Astrocyte (in vitro differentiated cells and primary cell): ENCODE data around the gene GRB7. TPM values are rescaled to one million over a fixed set of nuclear protein-coding genes. Genes with fewer than 3 reads are reported as not detected.

Experiments
- DNase-seq: peaks from one replicate; pipeline ENCODE4 v3.0.0-alpha.2; 2010; ENCODE audit warnings: low read depth
- FAIRE-seq: peaks from 2 replicates; lab custom pipeline; 2011; peaks lifted over from hg19 to GRCh38; lab: Jason Lieb, UNC
- H2AFZ ChIP-seq: 2 replicates; pipeline ENCODE4 v1.6.0; 2012; ENCODE audit warnings: low read depth, low read length, inconsistent platforms
- H3K27ac ChIP-seq: 2 replicates; pipeline ENCODE4 v1.5.1; 2011; ENCODE audit warnings: low read depth, low read length, inconsistent platforms
- H3K27me3 ChIP-seq: 2 replicates; pipeline ENCODE4 v1.6.0; 2011; ENCODE audit warnings: low read length, inconsistent platforms; ENCODE audit not compliant: insufficient read depth
- H3K36me3 ChIP-seq: 2 replicates; pipeline ENCODE4 v1.5.1; 2011; ENCODE audit warnings: low read length, inconsistent platforms; ENCODE audit not compliant: insufficient read depth
- H3K4me1 ChIP-seq: 2 replicates; pipeline ENCODE4 v1.5.1; 2011; ENCODE audit warnings: low read length, inconsistent platforms; ENCODE audit not compliant: insufficient read depth
- H3K4me2 ChIP-seq: 2 replicates; pipeline ENCODE4 v1.6.0; 2012; ENCODE audit warnings: low read length, inconsistent platforms
- H3K4me3 ChIP-seq: 2 replicates; pipeline ENCODE4 v1.5.1; 2011; ENCODE audit warnings: low read depth, mild to moderate bottlenecking, low read length, inconsistent platforms; ENCODE audit not compliant: insufficient read depth
- H3K79me2 ChIP-seq: 2 replicates; pipeline ENCODE4 v1.6.0; 2012; ENCODE audit warnings: mild to moderate bottlenecking, low read length, inconsistent platforms; ENCODE audit not compliant: insufficient read depth
- H3K9ac ChIP-seq: 2 replicates; pipeline ENCODE4 v1.6.0; 2012; ENCODE audit warnings: mild to moderate bottlenecking, low read length, inconsistent platforms
- H3K9me3 ChIP-seq: 2 replicates; pipeline ENCODE4 v1.5.1; 2012; ENCODE audit warnings: low read depth, mild to moderate bottlenecking, low read length, inconsistent platforms; ENCODE audit not compliant: insufficient read depth
- H4K20me1 ChIP-seq: 2 replicates; pipeline ENCODE4 v1.6.0; 2012; ENCODE audit warnings: low read length, inconsistent platforms; ENCODE audit not compliant: insufficient read depth
- H3K27ac Mint-ChIP-seq: one replicate; pipeline ENCODE4 v1.8.0; 2021; ENCODE audit warnings: mild to moderate bottlenecking, mixed read lengths; ENCODE audit not compliant: unreplicated experiment
- H3K27me3 Mint-ChIP-seq: one replicate; pipeline ENCODE4 v1.8.0; 2021; ENCODE audit warnings: low read depth, mixed read lengths; ENCODE audit not compliant: unreplicated experiment
- H3K36me3 Mint-ChIP-seq: one replicate; pipeline ENCODE4 v1.8.0; 2021; ENCODE audit warnings: low read depth, mixed read lengths; ENCODE audit not compliant: unreplicated experiment
- H3K4me1 Mint-ChIP-seq: one replicate; pipeline ENCODE4 v1.8.0; 2021; ENCODE audit warnings: low read depth, mixed read lengths; ENCODE audit not compliant: unreplicated experiment
- H3K4me3 Mint-ChIP-seq: one replicate; pipeline ENCODE4 v1.8.0; 2021; ENCODE audit warnings: mild to moderate bottlenecking, moderate library complexity, mixed read lengths; ENCODE audit not compliant: unreplicated experiment
- H3K9me3 Mint-ChIP-seq: one replicate; pipeline ENCODE4 v1.8.0; 2021; ENCODE audit warnings: mild to moderate bottlenecking, mixed read lengths; ENCODE audit not compliant: unreplicated experiment
- EZH2 ChIP-seq: IDR thresholded peaks from 2 replicates; pipeline ENCODE4 v1.6.1; 2012; ENCODE audit warnings: mild to moderate bottlenecking, low read length, inconsistent platforms; ENCODE audit not compliant: insufficient read depth
- total RNA-seq: library from RNA; stranded (reverse); gene quantifications from 2 replicates; pipeline ENCODE4 v1.2.1, GENCODE V29; 2021
- TF ChIP-seq, protein P1 (sequence below): IDR thresholded peaks from 2 replicates; pipeline ENCODE4 v1.5.1; 2011; ENCODE audit warnings: low read depth, mild to moderate bottlenecking, inconsistent platforms, low read length, moderate library complexity; ENCODE audit not compliant: insufficient read depth

GRB7 gene
- total RNA-seq, 1 donor from 2014 or later, result 3.3 TPM

DNA sequence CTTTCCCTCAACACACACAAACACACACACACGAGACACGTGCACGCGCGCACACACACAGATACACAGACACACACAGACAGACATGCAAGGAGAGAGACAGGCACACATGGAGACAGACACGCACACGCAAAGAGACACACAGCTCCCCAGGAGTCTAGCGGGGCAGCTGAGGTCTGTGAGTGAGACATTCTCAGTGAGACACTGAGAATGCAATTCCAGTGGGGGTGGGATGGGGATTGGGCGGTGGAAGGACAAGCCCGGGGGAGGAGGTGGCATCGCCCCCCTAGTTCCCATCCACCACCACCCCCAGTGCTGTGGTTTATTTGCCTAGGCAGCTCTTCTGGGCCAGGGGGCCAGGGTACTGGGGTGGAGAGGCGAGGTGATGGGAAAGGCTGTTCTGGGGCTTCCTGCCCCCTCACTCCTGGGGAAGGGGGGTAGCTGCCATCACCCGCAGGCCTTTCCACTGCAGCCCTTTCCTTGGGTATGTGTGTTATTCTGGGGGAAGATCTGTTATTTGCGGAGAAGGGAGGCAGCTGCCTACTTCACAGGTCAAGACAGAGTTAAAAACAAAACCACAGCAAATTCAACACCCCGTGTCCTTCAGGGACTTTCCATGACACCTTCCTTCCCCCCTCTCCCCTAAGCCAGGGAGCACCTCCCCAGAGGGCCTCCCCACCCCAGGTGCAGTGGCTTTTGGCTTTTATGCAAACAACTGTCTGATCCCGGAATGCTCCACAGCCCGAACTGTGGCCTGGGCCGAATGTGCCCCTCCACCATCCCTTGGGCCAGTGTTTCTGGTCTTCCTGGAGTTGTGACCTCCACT is 18.0 kb downstream of the GRB7 start:
- peak overlapping the region; percentile 50 for H2AFZ ChIP-seq
- no peak overlapping the region for H3K27ac ChIP-seq
- no peaks in the 10 kb centered on the region for H3K27me3 Mint-ChIP-seq

DNA sequence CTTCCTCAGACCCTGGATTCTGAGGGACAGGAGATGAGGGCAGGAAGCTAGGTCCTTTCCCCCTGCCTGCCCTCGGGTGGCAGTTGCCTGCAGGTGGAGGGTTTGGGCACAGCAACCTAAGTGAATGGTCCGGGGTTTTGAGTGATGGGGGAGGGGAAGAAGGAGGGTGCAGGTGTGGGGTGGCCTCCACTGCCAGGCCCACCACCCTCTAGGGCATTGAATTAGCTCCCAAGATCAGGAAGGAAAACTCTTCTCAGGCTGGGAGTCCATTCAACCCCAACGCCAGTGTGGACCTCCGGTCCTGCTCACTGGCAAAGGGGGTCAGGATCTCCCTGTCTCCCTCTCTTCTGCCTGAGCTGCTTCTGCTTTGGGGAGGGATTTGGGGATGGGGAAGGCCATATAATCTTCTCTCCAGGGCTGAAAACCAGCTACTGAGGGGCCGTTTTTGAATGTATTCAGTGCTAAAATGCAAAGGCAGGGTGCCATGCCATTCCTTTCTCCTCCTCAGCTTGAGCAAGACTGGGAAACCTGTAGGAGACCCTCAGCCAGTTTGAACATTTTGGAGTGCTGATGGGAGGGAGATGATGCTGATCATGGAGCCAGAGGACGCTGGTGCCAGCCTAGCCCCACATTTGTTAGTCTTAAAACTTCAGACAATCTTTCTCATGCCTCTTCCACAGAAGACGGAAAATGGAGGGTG is 18.8 kb downstream of the GRB7 start:
- peak overlapping the region; percentile 88 for H3K27ac Mint-ChIP-seq
- no peak for FAIRE-seq
- Histone ChIP-seq H3K27me3 (no peaks in the 10 kb centered on the region), H3K4me2 (no peak overlapping the region), H3K79me2 (no peaks in the 10 kb centered on the region), H3K4me3 (no peak overlapping the region), H3K9ac (no peak overlapping the region), H3K36me3 (no peaks in the 10 kb centered on the region), H4K20me1 (no peaks in the 10 kb centered on the region), H3K27ac (no peak overlapping the region), H2AFZ (no peak overlapping the region), H3K9me3 (no peaks in the 10 kb centered on the region), H3K4me1 (peaks cover 19% of the 10 kb centered on the region)
- TF ChIP-seq, protein P1, sequence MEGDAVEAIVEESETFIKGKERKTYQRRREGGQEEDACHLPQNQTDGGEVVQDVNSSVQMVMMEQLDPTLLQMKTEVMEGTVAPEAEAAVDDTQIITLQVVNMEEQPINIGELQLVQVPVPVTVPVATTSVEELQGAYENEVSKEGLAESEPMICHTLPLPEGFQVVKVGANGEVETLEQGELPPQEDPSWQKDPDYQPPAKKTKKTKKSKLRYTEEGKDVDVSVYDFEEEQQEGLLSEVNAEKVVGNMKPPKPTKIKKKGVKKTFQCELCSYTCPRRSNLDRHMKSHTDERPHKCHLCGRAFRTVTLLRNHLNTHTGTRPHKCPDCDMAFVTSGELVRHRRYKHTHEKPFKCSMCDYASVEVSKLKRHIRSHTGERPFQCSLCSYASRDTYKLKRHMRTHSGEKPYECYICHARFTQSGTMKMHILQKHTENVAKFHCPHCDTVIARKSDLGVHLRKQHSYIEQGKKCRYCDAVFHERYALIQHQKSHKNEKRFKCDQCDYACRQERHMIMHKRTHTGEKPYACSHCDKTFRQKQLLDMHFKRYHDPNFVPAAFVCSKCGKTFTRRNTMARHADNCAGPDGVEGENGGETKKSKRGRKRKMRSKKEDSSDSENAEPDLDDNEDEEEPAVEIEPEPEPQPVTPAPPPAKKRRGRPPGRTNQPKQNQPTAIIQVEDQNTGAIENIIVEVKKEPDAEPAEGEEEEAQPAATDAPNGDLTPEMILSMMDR, result no peak
- no peak for TF ChIP-seq EZH2
- H3K9me3 Mint-ChIP-seq, result peaks cover 2% of the 10 kb centered on the region
- H3K36me3 Mint-ChIP-seq, result no peaks in the 10 kb centered on the region
- no peak for DNase-seq
- no peaks in the 10 kb centered on the region for H3K27me3 Mint-ChIP-seq
- H3K4me3 Mint-ChIP-seq, result peak overlapping the region; percentile 45
- H3K4me1 Mint-ChIP-seq, result peaks cover 45% of the 10 kb centered on the region

More for the DNA sequence above, 18.0 kb downstream of the GRB7 start:
- no peak for DNase-seq
- H3K4me3 ChIP-seq, result no peak overlapping the region
- Mint-ChIP-seq H3K36me3 (no peaks in the 10 kb centered on the region), H3K4me3 (peak overlapping the region; percentile 45), H3K9me3 (peaks cover 2% of the 10 kb centered on the region), H3K27ac (peak overlapping the region; percentile 88), H3K4me1 (peaks cover 45% of the 10 kb centered on the region)
- H3K4me1 ChIP-seq, result peaks cover 19% of the 10 kb centered on the region
- peak overlapping the region; percentile 48 for H3K9ac ChIP-seq
- H4K20me1 ChIP-seq, result no peaks in the 10 kb centered on the region
- H3K9me3 ChIP-seq, result no peaks in the 10 kb centered on the region
- H3K36me3 ChIP-seq, result no peaks in the 10 kb centered on the region
- no peaks in the 10 kb centered on the region for H3K79me2 ChIP-seq
- no peaks in the 10 kb centered on the region for H3K27me3 ChIP-seq
- TF ChIP-seq, protein P1, result no peak
- no peak for FAIRE-seq
- H3K4me2 ChIP-seq, result peak overlapping the region; percentile 7
